GM13976 (cell line): ENCODE results near the gene GTF3C1.

Source experiments
- DNase-seq: peaks from one replicate; pipeline ENCODE4 v3.0.0; 2012; ENCODE audit warnings: low spot score
- in situ Hi-C: fragments of 300-500 bp; cut with MboI; formaldehyde crosslinking; loops from one replicate; pipeline ENCODE4 v1.12.0; 2022; ENCODE audit warnings: low sequenced_read_pairs, mixed read lengths, inconsistent platforms; ENCODE audit not compliant: unreplicated experiment
- TF ChIP-seq, protein P1 (sequence below): IDR thresholded peaks from 2 replicates; pipeline ENCODE4 v1.5.1; 2012; ENCODE audit warnings: borderline replicate concordance, mild to moderate bottlenecking; ENCODE audit not compliant: insufficient read depth; ENCODE audit errors: extremely low read depth, missing control alignments, control extremely low read depth

The GTF3C1 gene

GRCh38 chr16:27595993-27596392, 46.3 kb upstream of the GTF3C1 start:
- no peak for DNase-seq
- TF ChIP-seq, protein P1, sequence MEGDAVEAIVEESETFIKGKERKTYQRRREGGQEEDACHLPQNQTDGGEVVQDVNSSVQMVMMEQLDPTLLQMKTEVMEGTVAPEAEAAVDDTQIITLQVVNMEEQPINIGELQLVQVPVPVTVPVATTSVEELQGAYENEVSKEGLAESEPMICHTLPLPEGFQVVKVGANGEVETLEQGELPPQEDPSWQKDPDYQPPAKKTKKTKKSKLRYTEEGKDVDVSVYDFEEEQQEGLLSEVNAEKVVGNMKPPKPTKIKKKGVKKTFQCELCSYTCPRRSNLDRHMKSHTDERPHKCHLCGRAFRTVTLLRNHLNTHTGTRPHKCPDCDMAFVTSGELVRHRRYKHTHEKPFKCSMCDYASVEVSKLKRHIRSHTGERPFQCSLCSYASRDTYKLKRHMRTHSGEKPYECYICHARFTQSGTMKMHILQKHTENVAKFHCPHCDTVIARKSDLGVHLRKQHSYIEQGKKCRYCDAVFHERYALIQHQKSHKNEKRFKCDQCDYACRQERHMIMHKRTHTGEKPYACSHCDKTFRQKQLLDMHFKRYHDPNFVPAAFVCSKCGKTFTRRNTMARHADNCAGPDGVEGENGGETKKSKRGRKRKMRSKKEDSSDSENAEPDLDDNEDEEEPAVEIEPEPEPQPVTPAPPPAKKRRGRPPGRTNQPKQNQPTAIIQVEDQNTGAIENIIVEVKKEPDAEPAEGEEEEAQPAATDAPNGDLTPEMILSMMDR: no peak
- in situ Hi-C loops: no loop called here

- TF ChIP-seq, protein P1: no peak
- DNase-seq: no peak
- in situ Hi-C loops: no loop called here
Observed at GRCh38 chr16:27595475-27595874, 45.8 kb upstream of the GTF3C1 start.

DNA sequence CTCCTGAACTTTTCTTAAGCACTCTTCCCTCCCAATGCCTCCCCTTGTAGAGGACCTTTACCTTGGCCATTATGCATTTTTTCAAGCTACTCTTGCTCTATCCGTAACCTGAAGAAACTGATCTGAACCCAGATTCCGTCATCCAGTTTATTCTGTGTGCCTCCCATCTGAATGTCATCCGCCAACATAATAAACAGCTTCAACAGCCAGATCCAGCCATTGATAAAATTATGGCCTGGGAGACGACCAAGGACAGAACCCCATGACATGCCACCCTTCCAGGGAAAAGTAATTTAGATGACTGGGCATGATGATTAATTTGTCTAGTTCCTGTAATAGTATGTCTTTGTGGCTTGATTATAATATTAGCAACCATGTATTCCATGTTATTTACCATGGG, 42.1 kb upstream of the GTF3C1 start:
- DNase-seq: no peak
- TF ChIP-seq, protein P1: no peak
- in situ Hi-C loops: no loop called here

DNA sequence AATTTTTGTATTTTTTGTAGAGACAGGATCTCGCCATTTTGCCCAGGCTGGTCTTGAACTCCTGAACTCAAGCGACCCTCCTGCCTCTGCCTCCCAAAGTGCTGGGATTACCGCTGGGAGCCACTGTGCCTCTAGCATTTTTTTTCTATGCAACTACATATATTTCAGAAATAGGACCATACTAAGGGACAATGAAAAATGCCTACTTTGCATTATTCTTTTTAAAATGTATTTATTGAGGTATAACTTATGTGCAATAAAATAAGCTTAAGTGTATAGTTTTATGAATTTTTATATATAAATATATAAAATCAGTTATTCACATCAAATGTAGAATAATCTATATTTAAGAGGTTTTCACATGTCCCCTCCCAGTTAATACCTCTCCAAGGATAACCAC, 38.3 kb upstream of the GTF3C1 start:
- TF ChIP-seq, protein P1: no peak
- DNase-seq: no peak
- in situ Hi-C loops: no loop called here

DNA sequence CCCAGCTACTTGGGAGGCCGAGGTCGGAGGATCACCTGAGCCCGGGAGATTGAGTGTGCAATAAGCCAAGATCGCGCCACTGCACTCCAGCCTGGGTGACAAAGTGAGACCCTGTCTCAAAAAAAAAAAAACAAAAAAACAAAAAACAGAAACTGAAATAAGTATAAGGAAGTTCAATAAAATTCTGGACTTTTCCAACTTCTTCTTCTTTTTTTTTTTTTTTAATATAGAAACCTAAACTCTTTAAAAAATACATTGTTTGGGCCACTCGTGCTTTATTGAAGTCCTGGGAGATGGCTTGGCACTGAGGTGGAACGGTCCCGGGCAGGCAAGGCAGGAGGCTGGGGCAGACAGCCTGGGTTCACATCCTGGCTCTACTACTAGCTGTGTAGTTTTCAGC, 37.0 kb upstream of the GTF3C1 start:
- DNase-seq: no peak
- in situ Hi-C loops: no loop called here
- TF ChIP-seq, protein P1: no peak

DNA sequence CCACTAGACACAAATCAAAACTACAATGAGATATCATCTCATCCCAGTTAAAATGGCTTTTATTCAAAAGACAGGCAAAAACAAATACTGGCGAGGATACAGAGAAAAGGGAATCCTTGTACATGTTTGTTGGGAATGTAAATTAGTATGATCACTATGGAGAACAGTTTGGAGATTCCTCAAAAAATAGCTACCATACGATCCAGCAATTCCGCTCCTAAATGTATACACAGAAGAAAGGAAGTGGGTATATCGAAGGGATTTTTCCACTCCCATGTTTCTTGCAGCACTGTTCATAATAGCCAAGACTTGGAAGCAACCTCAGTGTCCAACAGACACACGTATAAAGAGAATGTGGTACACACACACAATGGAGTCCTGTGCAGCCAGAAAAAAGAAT, 35.5 kb upstream of the GTF3C1 start:
- in situ Hi-C loops: no loop called here
- no peak for DNase-seq
- TF ChIP-seq, protein P1: no peak

- TF ChIP-seq, protein P1: no peak
- DNase-seq: no peak
- in situ Hi-C loops: no loop called here
Observed at GRCh38 chr16:27583634-27584033, 33.9 kb upstream of the GTF3C1 start.
